HepG2 (cell line): ENCODE measurements around the gene SEC31B. TPM values are rescaled to one million over a fixed set of nuclear protein-coding genes. Genes with fewer than 3 reads are reported as not detected.

ENCODE experiments used
- ATAC-seq: fragments of 200-7000 bp; cut with Tn5 transposase; 3 replicates; pipeline ENCODE4 v1.9.1; 2020; ENCODE audit warnings: mild to moderate bottlenecking, moderate library complexity
- BruUV-seq: library from RNA; stranded (reverse); fragments of 400-500 nt; replicated peaks from 2 replicates; lab custom pipeline; 2021; lab: Mats Ljungman, UMichigan
- CTCF ChIA-PET: fragments of 300-600 bp; formaldehyde crosslinking; extraction: SDS; loops from one replicate; lab custom pipeline; 2021; ENCODE audit warnings: low total read pairs, inconsistent platforms, low intra/inter-chr PET ratio; lab: Yijun Ruan, JAX
- POLR2A ChIA-PET: fragments of 350-600 bp; sonication (Branson Sonifier 250); formaldehyde crosslinking; loops from one replicate; lab custom pipeline; 2020; ENCODE audit warnings: antibody characterized with exemption, inconsistent platforms; lab: Yijun Ruan, JAX
- DNase-seq: peaks from one replicate; pipeline ENCODE4 v3.0.0-alpha.2; 2015; ENCODE audit warnings: low spot score
- FAIRE-seq: peaks from 3 replicates; lab custom pipeline; 2011; peaks lifted over from hg19 to GRCh38; lab: Jason Lieb, UNC
- H2AFZ ChIP-seq: one replicate; pipeline ENCODE4 v1.6.1; 2011; ENCODE audit warnings: low read length, inconsistent platforms
- H3K27ac ChIP-seq: fragments of 300-600 bp; 3 replicates; pipeline ENCODE4 v1.8.0; 2011; ENCODE audit warnings: mixed run types, mild to moderate bottlenecking, mixed read lengths, low read length, inconsistent platforms; ENCODE audit not compliant: insufficient read depth; ENCODE audit errors: extremely low read length
- H3K27me3 ChIP-seq, 2 experiments: fragments of 200-600 bp in 1 of 2; 2 replicates in 1 of 2; 3 replicates in 1 of 2; pipeline versions ENCODE4 v1.6.0 to v1.8.0; 2011; ENCODE audit warnings: low read length in 2 of 2, mild to moderate bottlenecking in 2 of 2, moderate library complexity in 2 of 2, inconsistent platforms in 1 of 2; ENCODE audit not compliant: insufficient read depth in 2 of 2, control insufficient read depth in 1 of 2
- H3K36me3 ChIP-seq, 2 experiments: fragments of 200-600 bp in 1 of 2; replicated peaks in 1 of 2; 2 replicates in 1 of 2; 3 replicates in 1 of 2; pipeline versions ENCODE4 v1.5.1 to v1.8.0; 2011; ENCODE audit warnings: low read length in 2 of 2, inconsistent platforms in 1 of 2; ENCODE audit not compliant: insufficient read depth in 2 of 2, control insufficient read depth in 1 of 2
- H3K4me1 ChIP-seq: 2 replicates; pipeline ENCODE4 v1.5.1; 2012; ENCODE audit warnings: low read length, inconsistent platforms; ENCODE audit not compliant: insufficient read depth
- H3K4me2 ChIP-seq: 2 replicates; pipeline ENCODE4 v1.6.0; 2011; ENCODE audit warnings: low read depth, low read length, inconsistent platforms
- H3K4me3 ChIP-seq, 3 experiments: fragments of 200-600 bp in 1 of 3; sonication (generic), shearing (Covaris generic) in 1 of 3; replicated peaks in 1 of 3; 2 replicates each; pipeline ENCODE4 v1.5.1; 2011 to 2016; ENCODE audit warnings: low read length in 3 of 3, inconsistent platforms in 2 of 3, low read depth in 2 of 3, mild to moderate bottlenecking in 2 of 3, control low read depth in 1 of 3, mixed read lengths in 1 of 3; ENCODE audit not compliant: insufficient read depth in 1 of 3
- H3K79me2 ChIP-seq: one replicate; pipeline ENCODE4 v1.6.1; 2011; ENCODE audit warnings: low read length, inconsistent platforms; ENCODE audit not compliant: insufficient read depth
- H3K9ac ChIP-seq: 2 replicates; pipeline ENCODE4 v1.6.0; 2011; ENCODE audit warnings: mild to moderate bottlenecking, low read depth, low read length, inconsistent platforms; ENCODE audit not compliant: insufficient read depth
- H3K9me3 ChIP-seq: 2 replicates; pipeline ENCODE4 v1.5.1; 2012; ENCODE audit warnings: mild to moderate bottlenecking, low read length
- H4K20me1 ChIP-seq: 2 replicates; pipeline ENCODE4 v1.6.0; 2011; ENCODE audit warnings: inconsistent platforms, mild to moderate bottlenecking, low read length, moderate library complexity; ENCODE audit not compliant: insufficient read depth
- EHMT2 ChIP-seq: fragments of 200-600 bp; sonication (generic); IDR thresholded peaks from 2 replicates; pipeline ENCODE4 v1.7.0; 2017; ENCODE audit warnings: antibody characterized with exemption, low read depth, low read length, borderline replicate concordance
- HNF1A ChIP-seq, 2 experiments: sonication (generic) in 1 of 2; formaldehyde crosslinking in 1 of 2; IDR thresholded peaks; 2 replicates each; pipeline versions ENCODE4 v1.4.0 to v1.6.1; 2016 to 2020; ENCODE audit warnings: borderline replicate concordance in 1 of 2, low read depth in 1 of 2, mild to moderate bottlenecking in 1 of 2, missing genetic modification reagents in 1 of 2
- MEF2D ChIP-seq: sonication (generic); formaldehyde crosslinking; IDR thresholded peaks from 2 replicates; pipeline ENCODE4 v1.5.1; 2020; ENCODE audit warnings: mild to moderate bottlenecking, missing genetic modification reagents
- RBM39 ChIP-seq: fragments of 200-400 bp; formaldehyde crosslinking; IDR thresholded peaks from one replicate; pipeline ENCODE4 v1.6.1; 2018; ENCODE audit warnings: antibody characterized with exemption, mild to moderate bottlenecking, low read depth, low read length; ENCODE audit not compliant: poor library complexity, severe bottlenecking
- SIX1 ChIP-seq: sonication (generic); formaldehyde crosslinking; IDR thresholded peaks from 2 replicates; pipeline ENCODE4 v1.4.0; 2020; ENCODE audit warnings: missing genetic modification reagents, borderline replicate concordance
- YEATS2 ChIP-seq: sonication (generic); formaldehyde crosslinking; IDR thresholded peaks from 2 replicates; pipeline ENCODE4 v1.4.0; 2020; ENCODE audit warnings: missing genetic modification reagents, borderline replicate concordance
- ZBTB20 ChIP-seq: sonication (generic); formaldehyde crosslinking; IDR thresholded peaks from 2 replicates; pipeline ENCODE4 v1.8.1; 2023; ENCODE audit warnings: missing genetic modification reagents, low read depth, mild to moderate bottlenecking, borderline replicate concordance
- ZBTB26 ChIP-seq: IDR thresholded peaks from 2 replicates; pipeline ENCODE4 v1.6.1; 2016; ENCODE audit warnings: missing compliant biosample characterization, missing genetic modification reagents, borderline replicate concordance
- ZFP36 ChIP-seq: fragments of 150-350 bp; IDR thresholded peaks from 2 replicates; pipeline ENCODE4 v1.6.1; 2018; ENCODE audit warnings: borderline replicate concordance, low read length, low read depth; ENCODE audit not compliant: partially characterized antibody
- ZNF547 ChIP-seq: sonication (generic); formaldehyde crosslinking; IDR thresholded peaks from 2 replicates; pipeline ENCODE4 v1.5.1; 2020; ENCODE audit warnings: mild to moderate bottlenecking, missing genetic modification reagents
- ZNF800 ChIP-seq: sonication (generic); formaldehyde crosslinking; IDR thresholded peaks from 2 replicates; pipeline ENCODE4 v1.4.0; 2020; ENCODE audit warnings: missing genetic modification reagents
- WGBS: methylation state at CpG from one replicate; pipeline ENCODE4 v1.1.6; 2017; ENCODE audit warnings: low lambda C conversion rate; 5-methylcytosine and 5-hydroxymethylcytosine counted together
- in situ Hi-C: cut with HindIII; loops from 2 replicates; pipeline ENCODE4 v1.10.0; 2017; ENCODE audit warnings: low pct_unique_long_range_greater_than_20kb; ENCODE audit not compliant: extremely low pct_ligation_motif_present
- intact Hi-C: fragments of 100-400 bp; cut with micrococcal nuclease; formaldehyde crosslinking; loops from one replicate; pipeline ENCODE4 v1.10.0; 2022; ENCODE audit not compliant: unreplicated experiment
- polyA plus RNA-seq, 8 experiments: library from polyadenylated mRNA; depleted of rRNA in 3 of 8; stranded (reverse) in 7 of 8; unstranded in 1 of 8; fragments of >200 nt; fragmentation: Illumina TruSeq in 4 of 8; extraction: Trizol in 4 of 8; gene quantifications; 2 replicates each; pipeline versions ENCODE4 v1.2.1 to v1.2.3, GENCODE V29; 2011 to 2016; ENCODE audit warnings: low read depth in 4 of 8, missing spikeins in 1 of 8, mixed read lengths in 1 of 8; ENCODE audit not compliant: insufficient read depth in 1 of 8
- total RNA-seq, 5 experiments: library from RNA; depleted of rRNA; stranded (reverse); fragments of >200 nt; fragmentation: Illumina TruSeq; extraction: Trizol; gene quantifications; 2 replicates each; pipeline ENCODE4 v1.2.3, GENCODE V29; 2016; ENCODE audit warnings: low read depth in 1 of 5

Gene SEC31B
- total and polyA plus RNA-seq, 2 of the 13 experiments (the other 11 are each of a cell fraction or from before 2014, with no cell fraction given): 2.0 to 8.3 TPM

GRCh38 chr10:100447663-100448062, 72.0 kb downstream of the SEC31B start:
- FAIRE-seq (no peak), DNase-seq (no peak), ATAC-seq (no peak)
- no peak overlapping the region for H3K9ac ChIP-seq
- H3K4me2 ChIP-seq: no peak overlapping the region
- no peaks in the 10 kb centered on the region for H3K4me1 ChIP-seq
- intact Hi-C loops: no loop called here
- no peaks in the 10 kb centered on the region for H4K20me1 ChIP-seq
- BruUV-seq: no TSS peak
- H2AFZ ChIP-seq: no peak overlapping the region
- H3K79me2 ChIP-seq: no peaks in the 10 kb centered on the region
- H3K9me3 ChIP-seq: no peaks in the 10 kb centered on the region
- in situ Hi-C loops: no loop called here
- no peak overlapping the region for H3K27ac ChIP-seq
- TF ChIP-seq ZNF547 (CRISPR knock-in tag) (no peak), SIX1 (no peak), YEATS2 (no peak), MEF2D (CRISPR knock-in tag) (no peak), HNF1A (IDR thresholded peaks at IDR 0.05; ENCODE audit: low read depth) (no peak), HNF1A (CRISPR knock-in tag; IDR thresholded peaks at IDR 0.05; ENCODE audit: borderline replicate concordance) (no peak), ZFP36 (no peak), ZBTB20 (CRISPR knock-in tag) (no peak), ZBTB26 (CRISPR knock-in tag) (no peak), EHMT2 (no peak), ZNF800 (CRISPR knock-in tag) (no peak), RBM39 (no peak)
- H3K36me3 ChIP-seq: no peaks in the 10 kb centered on the region
- CTCF ChIA-PET: no interaction called here
- 0% methylated on average over 1 of the region's 1 CpG for WGBS
- no peak overlapping the region for H3K4me3 ChIP-seq
- H3K27me3 ChIP-seq: no peaks in the 10 kb centered on the region; a peak in 1 of 5 replicates
- POLR2A ChIA-PET: no interaction called here
